Measurements from ENCODE around the gene SYNGAP1.

- TF ChIP-seq MYC (IDR thresholded peaks at IDR 0.05; ENCODE audit: borderline replicate concordance, low read length), result no peak
- no peak for TF ChIP-seq POLR2A (IDR thresholded peaks at IDR 0.05; ENCODE audit: low read length)
- TF ChIP-seq TP53 (CRISPR knock-in tag; IDR thresholded peaks at IDR 0.05), result no peak
- no peak for TF ChIP-seq SMC3 (IDR thresholded peaks at IDR 0.05)
- no peak for TF ChIP-seq ZFP36 (IDR thresholded peaks at IDR 0.05; ENCODE audit: borderline replicate concordance, partially characterized antibody)
- TF ChIP-seq, protein P1, sequence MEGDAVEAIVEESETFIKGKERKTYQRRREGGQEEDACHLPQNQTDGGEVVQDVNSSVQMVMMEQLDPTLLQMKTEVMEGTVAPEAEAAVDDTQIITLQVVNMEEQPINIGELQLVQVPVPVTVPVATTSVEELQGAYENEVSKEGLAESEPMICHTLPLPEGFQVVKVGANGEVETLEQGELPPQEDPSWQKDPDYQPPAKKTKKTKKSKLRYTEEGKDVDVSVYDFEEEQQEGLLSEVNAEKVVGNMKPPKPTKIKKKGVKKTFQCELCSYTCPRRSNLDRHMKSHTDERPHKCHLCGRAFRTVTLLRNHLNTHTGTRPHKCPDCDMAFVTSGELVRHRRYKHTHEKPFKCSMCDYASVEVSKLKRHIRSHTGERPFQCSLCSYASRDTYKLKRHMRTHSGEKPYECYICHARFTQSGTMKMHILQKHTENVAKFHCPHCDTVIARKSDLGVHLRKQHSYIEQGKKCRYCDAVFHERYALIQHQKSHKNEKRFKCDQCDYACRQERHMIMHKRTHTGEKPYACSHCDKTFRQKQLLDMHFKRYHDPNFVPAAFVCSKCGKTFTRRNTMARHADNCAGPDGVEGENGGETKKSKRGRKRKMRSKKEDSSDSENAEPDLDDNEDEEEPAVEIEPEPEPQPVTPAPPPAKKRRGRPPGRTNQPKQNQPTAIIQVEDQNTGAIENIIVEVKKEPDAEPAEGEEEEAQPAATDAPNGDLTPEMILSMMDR (IDR thresholded peaks at IDR 0.05), result no peak
- TF ChIP-seq CEBPB (IDR thresholded peaks at IDR 0.05), result no peak
- TF ChIP-seq MAFK (IDR thresholded peaks at IDR 0.05; ENCODE audit: partially characterized antibody), result no peak
- no peak for TF ChIP-seq EP300 (IDR thresholded peaks at IDR 0.05)
- TF ChIP-seq MAZ (IDR thresholded peaks at IDR 0.05; ENCODE audit: borderline replicate concordance, low read depth, low read length), result no peak
- TF ChIP-seq HDAC2 (IDR thresholded peaks at IDR 0.05), result no peak
- TF ChIP-seq USF2 (IDR thresholded peaks at IDR 0.05), result no peak
These were observed 20.9 kb downstream of the SYNGAP1 start for GRCh38 chr6:33440649-33441309.
